HG02642 (cell line): ENCODE measurements around the gene HIVEP2.
A peak's percentile ranks its signal among the peaks of the same experiment; 100 is the strongest.

Source experiments
- ATAC-seq: cut with Tn5 transposase; IDR thresholded peaks from one replicate; pipeline ENCODE4 v1.9.1; 2021; ENCODE audit warnings: mild to moderate bottlenecking; ENCODE audit not compliant: unreplicated experiment, poor library complexity

Gene HIVEP2

GRCh38 chr6:142722841-142723240 lies 222.1 kb downstream of the HIVEP2 start:
- ATAC-seq = no peak

- no peak for ATAC-seq
These were observed 223.0 kb downstream of the HIVEP2 start for GRCh38 chr6:142722012-142722411.

DNA sequence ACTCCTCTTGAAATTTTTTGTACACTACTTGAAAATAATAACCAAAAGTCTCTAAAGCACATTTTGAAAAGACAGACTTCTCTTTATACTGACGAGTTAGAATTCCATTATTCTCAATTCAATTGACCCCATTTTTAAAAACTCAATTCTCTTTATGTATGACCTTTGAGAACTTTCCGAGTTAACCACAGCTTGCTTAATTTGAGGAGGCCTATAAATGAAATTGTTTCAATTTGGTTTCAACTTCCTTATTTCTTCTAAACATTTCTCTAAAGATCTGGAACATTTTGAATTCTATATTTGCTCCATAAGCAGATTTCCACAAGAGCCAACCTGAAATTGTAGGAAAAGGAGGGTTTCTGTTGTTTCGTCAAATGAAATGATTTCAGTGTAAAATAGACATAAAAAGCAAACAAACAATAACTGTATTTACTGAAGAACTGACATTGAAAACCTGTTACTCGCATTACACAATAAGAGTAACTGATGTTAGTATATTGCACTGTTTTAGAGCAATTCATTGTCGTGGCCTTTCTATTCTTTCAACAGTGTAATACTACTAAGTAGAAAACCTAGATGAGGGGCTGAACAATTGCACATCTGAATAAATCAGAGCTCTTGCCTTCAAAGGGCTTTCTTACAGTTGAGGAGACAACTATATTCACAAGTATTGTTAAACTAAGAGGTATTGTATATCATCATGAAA lies 223.6 kb downstream of the HIVEP2 start:
- ATAC-seq = no peak

DNA sequence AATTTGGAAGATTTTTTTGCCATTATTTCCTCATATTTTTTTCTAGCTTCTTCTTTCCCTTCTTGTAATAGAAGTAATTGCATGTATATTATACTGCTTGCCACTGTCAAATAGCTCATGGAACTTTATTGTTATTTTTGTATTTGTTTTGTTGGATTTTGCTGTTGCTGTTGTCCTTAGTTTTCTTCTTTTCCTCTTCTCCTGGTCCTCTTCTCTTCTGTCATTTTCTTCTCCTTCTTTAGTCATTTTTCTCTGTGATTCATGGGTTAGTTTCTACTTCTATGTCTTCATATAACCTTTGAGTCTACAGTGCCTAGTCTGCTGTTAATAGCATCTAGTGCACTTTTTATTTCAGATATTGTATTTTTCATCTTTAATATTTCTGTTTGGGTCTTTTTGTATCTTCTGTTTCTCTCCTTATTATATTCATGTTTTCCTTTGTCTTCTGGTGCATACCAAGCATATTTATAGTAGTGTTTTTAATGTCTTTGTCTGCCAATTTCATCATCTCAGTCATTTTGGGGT lies 226.2 kb downstream of the HIVEP2 start:
- ATAC-seq = no peak

- ATAC-seq = no peak
These were observed 228.9 kb downstream of the HIVEP2 start for GRCh38 chr6:142716097-142716496.

DNA sequence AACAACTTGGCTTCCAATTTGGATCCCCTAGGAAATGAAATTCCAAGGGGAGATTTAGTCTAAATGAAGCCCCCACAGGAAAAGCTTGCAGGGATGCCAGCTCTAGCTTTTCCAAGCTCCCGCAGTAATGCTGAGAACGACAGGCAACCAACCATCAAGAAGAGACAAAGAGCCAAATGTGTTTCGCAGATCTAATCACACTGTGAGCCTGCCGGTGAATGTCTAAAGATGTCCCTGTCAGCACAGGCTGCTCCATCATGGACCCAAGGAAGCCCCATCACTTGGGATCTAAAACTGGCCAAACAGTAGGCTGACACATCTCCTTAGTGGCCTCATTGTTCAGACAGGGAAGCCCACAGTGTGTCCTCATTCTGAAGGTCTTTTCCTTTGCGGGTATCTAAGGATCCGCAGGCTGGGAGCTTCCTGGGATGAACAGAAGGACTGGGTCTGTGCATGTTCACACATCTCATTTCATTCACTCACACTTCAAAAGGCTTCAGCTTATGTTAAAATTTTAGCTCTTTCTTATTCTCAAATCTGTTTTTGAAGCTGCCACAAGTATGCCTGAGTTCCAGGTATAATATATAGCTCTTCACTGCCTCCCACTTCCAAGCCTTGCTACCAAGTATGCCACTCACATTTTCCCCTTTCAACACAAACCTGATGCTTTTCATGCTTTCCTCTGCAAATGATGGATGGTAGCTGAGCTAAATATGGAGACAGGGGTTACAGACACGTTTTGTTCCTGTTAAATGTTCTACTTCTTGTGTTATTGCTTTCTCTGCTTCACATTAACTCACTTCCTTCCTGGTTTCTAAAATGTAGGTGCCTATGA lies 229.8 kb downstream of the HIVEP2 start:
- no peak for ATAC-seq

DNA sequence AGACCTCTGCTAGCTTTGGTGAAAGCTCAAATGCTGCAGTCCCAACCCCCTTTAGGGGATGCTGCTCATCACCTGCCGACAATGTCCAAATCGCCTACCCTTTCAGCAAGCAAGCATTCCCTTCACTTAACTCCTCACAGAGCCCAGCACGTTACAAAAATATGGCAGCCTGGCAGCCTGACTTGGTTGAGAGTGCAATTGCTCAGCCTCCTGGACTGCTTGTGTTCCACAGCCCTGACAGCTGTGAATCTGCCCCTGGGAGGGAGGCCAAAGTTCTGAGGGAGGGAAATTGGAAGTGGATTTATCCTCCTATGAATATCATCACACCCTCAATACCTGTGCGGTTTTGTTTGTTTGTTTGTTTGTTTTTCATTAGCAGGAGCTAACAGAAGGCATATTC lies 231.0 kb downstream of the HIVEP2 start:
- no peak for ATAC-seq

DNA sequence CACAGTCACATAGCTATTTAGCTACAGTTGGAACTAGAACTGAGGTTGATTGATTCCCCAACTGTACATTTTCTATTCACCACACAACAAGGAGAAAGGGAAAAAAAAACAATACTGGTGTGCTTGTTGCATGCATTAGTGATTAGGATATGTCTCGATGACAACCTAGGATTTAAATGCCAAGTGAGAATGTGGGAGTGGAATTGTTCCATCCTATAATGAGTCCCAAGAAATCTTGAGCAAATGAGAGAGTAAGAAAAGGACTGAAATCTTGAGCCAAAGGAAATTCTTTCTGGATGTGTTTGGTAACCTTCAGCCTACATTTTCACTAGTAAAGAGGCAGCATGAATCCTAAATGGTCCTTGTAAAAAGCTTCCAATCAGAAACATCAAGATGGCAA lies 232.7 kb downstream of the HIVEP2 start:
- no peak for ATAC-seq

DNA sequence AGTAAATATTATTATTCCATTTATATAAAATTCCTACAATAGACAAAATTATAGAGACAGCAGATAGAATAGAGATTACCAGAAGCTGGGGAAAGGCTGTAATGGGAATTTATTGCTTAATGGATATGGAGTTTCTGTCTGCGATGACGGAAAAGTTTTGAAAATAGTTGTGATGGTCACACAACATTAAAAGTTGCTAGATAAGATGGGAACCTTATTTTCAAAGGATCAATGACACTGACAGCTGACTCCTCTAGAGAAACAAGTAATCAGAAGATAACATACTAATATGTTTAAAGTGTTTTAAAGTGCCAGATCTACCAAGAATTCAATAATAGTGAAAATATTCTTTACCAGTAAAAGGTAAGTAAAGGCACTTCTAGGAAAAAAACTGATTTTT lies 236.3 kb downstream of the HIVEP2 start:
- ATAC-seq = no peak

DNA sequence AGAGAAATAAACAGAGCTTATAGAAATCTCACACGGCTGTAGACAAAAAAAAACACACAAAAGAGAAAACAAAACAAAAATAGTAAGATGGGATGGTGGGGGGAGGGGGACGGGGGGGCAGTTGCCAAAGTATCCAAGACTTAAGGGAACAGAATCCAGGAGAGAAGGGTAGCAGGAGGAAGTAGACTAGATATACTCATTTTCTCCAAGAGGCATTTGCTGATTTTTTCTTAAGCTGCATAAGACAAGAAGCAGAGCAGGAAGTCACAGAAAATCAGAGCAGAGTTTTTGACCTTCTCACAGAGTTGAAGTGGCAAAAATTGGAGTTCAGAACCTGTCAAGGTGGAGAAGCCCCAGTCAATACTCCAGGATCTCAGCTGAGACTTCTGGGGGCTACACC lies 237.7 kb downstream of the HIVEP2 start:
- no peak for ATAC-seq

DNA sequence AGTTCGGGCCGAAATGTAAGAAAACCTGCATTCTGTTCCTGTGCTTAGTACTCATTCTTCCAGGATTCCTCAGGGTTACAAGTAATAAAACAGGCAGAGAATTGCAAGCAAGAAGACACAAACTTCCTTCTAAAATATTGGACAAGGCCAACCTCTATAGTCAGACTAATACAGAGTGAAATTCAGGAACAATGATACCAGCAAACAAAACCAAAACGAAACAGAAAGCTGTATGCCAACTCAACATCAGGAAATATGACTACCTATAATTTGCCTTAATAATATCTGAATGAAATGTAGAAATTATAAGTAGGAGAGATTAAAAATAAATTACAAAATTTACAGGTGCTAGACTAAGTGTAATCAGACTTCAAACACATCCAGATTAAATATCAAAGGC lies 238.8 kb downstream of the HIVEP2 start:
- no peak for ATAC-seq

GRCh38 chr6:142705054-142705453 lies 239.9 kb downstream of the HIVEP2 start:
- no peak for ATAC-seq

GRCh38 chr6:142702501-142703460 lies 242.2 kb downstream of the HIVEP2 start:
- peak; percentile 50 for ATAC-seq
